ENCODE measurements around the gene FGFBP3. TPM values are rescaled to one million over a fixed set of nuclear protein-coding genes. Genes with fewer than 3 reads are reported as not detected.

FGFBP3 gene
- total RNA-seq, 2 donors from 2014 or later = 0.37 to 0.65 TPM

Other genes starting within 250 kb of the FGFBP3 start
- gene TNKS2, start 111.1 kb downstream of the FGFBP3 start, total RNA-seq = 10 to 100 TPM; 25.6 to 30.7 TPM
- gene BTAF1, start 14.3 kb upstream of the FGFBP3 start, total RNA-seq = 100 to 1,000 TPM in 1 of 2 donors, 10 to 100 TPM in 1; 49.1 to 122 TPM